Measurements from ENCODE around the gene PDZD4. TPM values are rescaled to one million over a fixed set of nuclear protein-coding genes. Genes with fewer than 3 reads are reported as not detected.
A peak's percentile ranks its signal among the peaks of the same experiment; 100 is the strongest.

Gene PDZD4
- total and polyA plus RNA-seq, 2 donors = 6.6 to 28.0 TPM

GRCh38 chrX:153803211-153804099 is 26.9 kb downstream of the PDZD4 start:
- 96% methylated on average over 87 of the region's 87 CpGs for WGBS
- Histone ChIP-seq H3K27ac (ENCODE audit: low read depth) (no peak overlapping the region), H3K4me1 (ENCODE audit: insufficient read depth) (no peaks in the 10 kb centered on the region), H3K36me3 (ENCODE audit: insufficient read depth) (no peaks in the 10 kb centered on the region), H3K4me3 (ENCODE audit: low read depth, low read length) (no peak overlapping the region)
- DNase-seq (ENCODE audit: extremely low spot score) = no peak

- Histone ChIP-seq H3K36me3 (ENCODE audit: insufficient read depth) (peaks cover 2% of the 10 kb centered on the region), H3K4me3 (ENCODE audit: low read depth, low read length) (no peak overlapping the region), H3K27ac (ENCODE audit: low read depth) (no peak overlapping the region), H3K4me1 (ENCODE audit: insufficient read depth) (no peaks in the 10 kb centered on the region)
- 68% methylated on average over 14 of the region's 14 CpGs for WGBS
- no peak for DNase-seq (ENCODE audit: extremely low spot score)
These were observed 27.8 kb downstream of the PDZD4 start for GRCh38 chrX:153802513-153803045.

- Histone ChIP-seq H3K4me1 (ENCODE audit: insufficient read depth) (no peaks in the 10 kb centered on the region), H3K27ac (ENCODE audit: low read depth) (no peak overlapping the region), H3K4me3 (ENCODE audit: low read depth, low read length) (no peak overlapping the region), H3K36me3 (ENCODE audit: insufficient read depth) (peaks cover 2% of the 10 kb centered on the region)
- DNase-seq (ENCODE audit: extremely low spot score) = no peak
- WGBS = 87% methylated on average over 8 of the region's 8 CpGs
These were observed 28.7 kb downstream of the PDZD4 start for GRCh38 chrX:153801669-153802068.

GRCh38 chrX:153800746-153801145 is 29.6 kb downstream of the PDZD4 start:
- Histone ChIP-seq H3K4me1 (ENCODE audit: insufficient read depth) (no peaks in the 10 kb centered on the region), H3K36me3 (ENCODE audit: insufficient read depth) (peaks cover 2% of the 10 kb centered on the region), H3K27ac (ENCODE audit: low read depth) (no peak overlapping the region), H3K4me3 (ENCODE audit: low read depth, low read length) (no peak overlapping the region)
- 81% methylated on average over 7 of the region's 7 CpGs for whole genome bisulfite sequencing
- DNase-seq (ENCODE audit: extremely low spot score) = no peak

GRCh38 chrX:153800177-153800722 is 30.1 kb downstream of the PDZD4 start:
- Histone ChIP-seq H3K4me1 (ENCODE audit: insufficient read depth) (no peaks in the 10 kb centered on the region), H3K27ac (ENCODE audit: low read depth) (no peak overlapping the region), H3K4me3 (ENCODE audit: low read depth, low read length) (no peak overlapping the region), H3K36me3 (ENCODE audit: insufficient read depth) (peaks cover 2% of the 10 kb centered on the region)
- DNase-seq (ENCODE audit: extremely low spot score) = no peak
- 79% methylated on average over 16 of the region's 16 CpGs for WGBS

GRCh38 chrX:153799326-153799725 is 31.0 kb downstream of the PDZD4 start:
- Histone ChIP-seq H3K4me3 (ENCODE audit: low read depth, low read length) (no peak overlapping the region), H3K36me3 (ENCODE audit: insufficient read depth) (peaks cover 2% of the 10 kb centered on the region), H3K4me1 (ENCODE audit: insufficient read depth) (no peaks in the 10 kb centered on the region), H3K27ac (ENCODE audit: low read depth) (no peak overlapping the region)
- DNase-seq (ENCODE audit: extremely low spot score) = no peak
- WGBS = 88% methylated on average over 5 of the region's 5 CpGs

GRCh38 chrX:153797415-153798015 is 32.8 kb downstream of the PDZD4 start:
- 89% methylated on average over 15 of the region's 15 CpGs for WGBS
- no peak for DNase-seq (ENCODE audit: extremely low spot score)
- Histone ChIP-seq H3K36me3 (ENCODE audit: insufficient read depth) (peaks cover 2% of the 10 kb centered on the region), H3K27ac (ENCODE audit: low read depth) (no peak overlapping the region), H3K4me3 (ENCODE audit: low read depth, low read length) (no peak overlapping the region), H3K4me1 (ENCODE audit: insufficient read depth) (no peaks in the 10 kb centered on the region)

GRCh38 chrX:153794897-153795816 is 35.2 kb downstream of the PDZD4 start:
- H3K27ac ChIP-seq (ENCODE audit: low read depth) = peak overlapping the region; percentile 47
- DNase-seq (ENCODE audit: extremely low spot score) = no peak
- no peaks in the 10 kb centered on the region for H3K4me1 ChIP-seq (ENCODE audit: insufficient read depth)
- peaks cover 2% of the 10 kb centered on the region for H3K36me3 ChIP-seq (ENCODE audit: insufficient read depth)
- WGBS = 4% methylated on average over 47 of the region's 47 CpGs
- peak overlapping the region; percentile 79 for H3K4me3 ChIP-seq (ENCODE audit: low read depth, low read length)

GRCh38 chrX:153794018-153794896 is 36.1 kb downstream of the PDZD4 start, which contains the start of the genes IDH3G and SSR4:
Gene IDH3G (minus strand): TSS chrX:153794375. CDS start chrX:153794326, 49 bp downstream.
Gene SSR4 (plus strand): TSS chrX:153794668. CDS start chrX:153794688, 20 bp downstream.
- Histone ChIP-seq H3K4me1 (ENCODE audit: insufficient read depth) (no peaks in the 10 kb centered on the region), H3K27ac (ENCODE audit: low read depth) (peak within 1 kb of the TSS; percentile 88), H3K36me3 (ENCODE audit: insufficient read depth) (peaks cover 2% of the 10 kb centered on the region), H3K4me3 (ENCODE audit: low read depth, low read length) (peak within 1 kb of the TSS; percentile 79)
- DNase-seq (ENCODE audit: extremely low spot score) = peak; percentile 81
- under 1% methylated on average over 92 of the region's 92 CpGs for WGBS

GRCh38 chrX:153793291-153793690 is 37.1 kb downstream of the PDZD4 start:
- Histone ChIP-seq H3K27ac (ENCODE audit: low read depth) (no peak overlapping the region), H3K4me3 (ENCODE audit: low read depth, low read length) (peak overlapping the region; percentile 31), H3K4me1 (ENCODE audit: insufficient read depth) (no peaks in the 10 kb centered on the region), H3K36me3 (ENCODE audit: insufficient read depth) (peaks cover under 1% of the 10 kb centered on the region)
- no peak for DNase-seq (ENCODE audit: extremely low spot score)
- 4% methylated on average over 7 of the region's 7 CpGs for WGBS

- Histone ChIP-seq H3K27ac (ENCODE audit: low read depth) (no peak overlapping the region), H3K4me3 (ENCODE audit: low read depth, low read length) (no peak overlapping the region), H3K36me3 (ENCODE audit: insufficient read depth) (no peaks in the 10 kb centered on the region), H3K4me1 (ENCODE audit: insufficient read depth) (no peaks in the 10 kb centered on the region)
- WGBS = 90% methylated on average over 6 of the region's 6 CpGs
- no peak for DNase-seq (ENCODE audit: extremely low spot score)
These were observed 38.0 kb downstream of the PDZD4 start for GRCh38 chrX:153792368-153792767.
